Measurements from ENCODE around the gene C15orf61. TPM values are rescaled to one million over a fixed set of nuclear protein-coding genes. Genes with fewer than 3 reads are reported as not detected.

C15orf61 gene
- total RNA-seq, 1 experiment from 2014 or later: 5.6 TPM

DNA sequence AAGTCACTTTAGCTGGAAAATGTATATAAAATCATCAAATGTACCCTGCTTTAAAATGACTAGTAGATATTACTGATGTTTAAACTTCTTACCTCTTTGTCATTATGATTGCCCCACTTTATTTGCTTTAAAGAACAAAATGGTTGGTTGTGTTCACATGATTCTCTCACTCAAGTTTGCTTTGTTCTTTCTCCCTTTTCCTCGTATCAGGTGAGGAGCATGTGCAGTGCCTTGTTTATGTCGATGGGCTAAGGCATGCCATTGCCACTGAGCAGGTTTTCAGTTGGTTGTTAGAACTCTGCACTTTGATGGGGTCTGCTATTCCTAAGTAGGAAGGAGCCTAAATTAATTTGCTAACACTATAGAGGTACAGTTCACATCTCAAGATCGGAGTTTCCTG lies 26.9 kb downstream of the C15orf61 start:
- H3K27me3 ChIP-seq (ENCODE audit: control insufficient read depth, insufficient read depth, low read length): no peaks in the 10 kb centered on the region
- no peak for ATAC-seq
- no peak for TF ChIP-seq TCF7L2 (IDR thresholded peaks at IDR 0.05; ENCODE audit: low read depth, low read length)
- TF ChIP-seq, protein P1, sequence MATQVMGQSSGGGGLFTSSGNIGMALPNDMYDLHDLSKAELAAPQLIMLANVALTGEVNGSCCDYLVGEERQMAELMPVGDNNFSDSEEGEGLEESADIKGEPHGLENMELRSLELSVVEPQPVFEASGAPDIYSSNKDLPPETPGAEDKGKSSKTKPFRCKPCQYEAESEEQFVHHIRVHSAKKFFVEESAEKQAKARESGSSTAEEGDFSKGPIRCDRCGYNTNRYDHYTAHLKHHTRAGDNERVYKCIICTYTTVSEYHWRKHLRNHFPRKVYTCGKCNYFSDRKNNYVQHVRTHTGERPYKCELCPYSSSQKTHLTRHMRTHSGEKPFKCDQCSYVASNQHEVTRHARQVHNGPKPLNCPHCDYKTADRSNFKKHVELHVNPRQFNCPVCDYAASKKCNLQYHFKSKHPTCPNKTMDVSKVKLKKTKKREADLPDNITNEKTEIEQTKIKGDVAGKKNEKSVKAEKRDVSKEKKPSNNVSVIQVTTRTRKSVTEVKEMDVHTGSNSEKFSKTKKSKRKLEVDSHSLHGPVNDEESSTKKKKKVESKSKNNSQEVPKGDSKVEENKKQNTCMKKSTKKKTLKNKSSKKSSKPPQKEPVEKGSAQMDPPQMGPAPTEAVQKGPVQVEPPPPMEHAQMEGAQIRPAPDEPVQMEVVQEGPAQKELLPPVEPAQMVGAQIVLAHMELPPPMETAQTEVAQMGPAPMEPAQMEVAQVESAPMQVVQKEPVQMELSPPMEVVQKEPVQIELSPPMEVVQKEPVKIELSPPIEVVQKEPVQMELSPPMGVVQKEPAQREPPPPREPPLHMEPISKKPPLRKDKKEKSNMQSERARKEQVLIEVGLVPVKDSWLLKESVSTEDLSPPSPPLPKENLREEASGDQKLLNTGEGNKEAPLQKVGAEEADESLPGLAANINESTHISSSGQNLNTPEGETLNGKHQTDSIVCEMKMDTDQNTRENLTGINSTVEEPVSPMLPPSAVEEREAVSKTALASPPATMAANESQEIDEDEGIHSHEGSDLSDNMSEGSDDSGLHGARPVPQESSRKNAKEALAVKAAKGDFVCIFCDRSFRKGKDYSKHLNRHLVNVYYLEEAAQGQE (IDR thresholded peaks at IDR 0.05; ENCODE audit: insufficient read depth in 1 of 2, low read depth in 2 of 2, low read length in 1 of 2): no peak
- H3K27ac ChIP-seq (ENCODE audit: low read length): peak overlapping the region; percentile 41; the same call in 1 of the 2 replicates
- intact Hi-C loops (cut with micrococcal nuclease; ENCODE audit: unreplicated experiment): no loop called here
- in situ Hi-C loops (cut with HindIII; ENCODE audit: low pct_unique_long_range_greater_than_20kb, low sequenced_read_pairs): no loop called here
- BruUV-seq (replicated peaks): no TSS peak
- ChIA-PET CTCF (no interaction called here), POLR2A (no interaction called here)
- no peak for DNase-seq (ENCODE audit: low read depth, low spot score)
- peaks cover 23% of the 10 kb centered on the region for H3K4me1 ChIP-seq (ENCODE audit: control insufficient read depth, insufficient read depth, low read length)
- H3K36me3 ChIP-seq (ENCODE audit: control insufficient read depth, insufficient read depth, low read length): no peaks in the 10 kb centered on the region; the same call in 1 of the 2 replicates
- no peak overlapping the region for H3K4me3 ChIP-seq (ENCODE audit: low read depth in 2 of 2, low read length in 2 of 2)
- no peaks in the 10 kb centered on the region for H3K9me3 ChIP-seq (ENCODE audit: control insufficient read depth, insufficient read depth, low read depth, low read length)

DNA sequence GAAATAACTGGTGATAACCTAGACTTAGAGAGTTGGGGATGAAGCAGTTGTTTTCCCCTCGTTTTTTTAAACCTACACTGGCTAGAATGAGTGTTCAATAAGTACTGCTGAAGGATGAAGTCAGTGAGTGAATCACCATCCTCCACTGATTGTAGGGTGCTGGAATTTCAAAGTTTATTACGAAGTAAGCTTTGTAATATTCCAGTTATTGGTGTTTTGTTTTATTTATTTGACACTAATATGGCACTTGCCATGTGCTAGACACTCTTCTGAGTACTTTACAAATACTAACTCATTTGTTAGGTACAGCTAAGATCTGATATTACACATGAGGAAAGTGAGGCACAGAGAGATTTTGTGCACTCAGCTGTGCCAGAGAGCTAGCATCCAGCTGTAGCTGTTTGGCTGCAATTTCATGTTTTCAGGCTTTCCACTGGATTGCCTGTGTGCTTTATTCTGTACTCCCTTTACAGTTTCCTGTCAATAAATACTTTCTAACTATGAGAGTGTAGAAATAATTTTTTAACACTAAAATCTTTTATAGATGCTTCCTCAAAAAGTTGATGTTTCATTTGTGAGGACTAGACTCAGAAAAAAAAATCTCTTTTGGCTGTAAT lies 27.4 kb downstream of the C15orf61 start:
- ChIA-PET POLR2A (interaction anchor here (0.6 kb wide), 1 partner anchor 523 kb away, joined by 6 read pairs; no protein-coding TSS in a partner anchor), CTCF (no interaction called here)
- DNase-seq (ENCODE audit: low read depth, low spot score) (no peak), ATAC-seq (0 out of 2 replicates have a peak, but pooled peaks have one; percentile 36)
- no peaks in the 10 kb centered on the region for H3K36me3 ChIP-seq (ENCODE audit: control insufficient read depth, insufficient read depth, low read length)
- H3K27me3 ChIP-seq (ENCODE audit: control insufficient read depth, insufficient read depth, low read length): no peaks in the 10 kb centered on the region
- peak overlapping the region; percentile 41; the same call in 1 of the 2 replicates for H3K27ac ChIP-seq (ENCODE audit: low read length)
- H3K4me1 ChIP-seq (ENCODE audit: control insufficient read depth, insufficient read depth, low read length): peaks cover 20% of the 10 kb centered on the region
- no peak overlapping the region for H3K4me3 ChIP-seq (ENCODE audit: low read depth in 2 of 2, low read length in 2 of 2)
- in situ Hi-C loops (cut with HindIII; ENCODE audit: low pct_unique_long_range_greater_than_20kb, low sequenced_read_pairs) (no loop called here), intact Hi-C loops (cut with micrococcal nuclease; ENCODE audit: unreplicated experiment) (no loop called here)
- BruUV-seq (replicated peaks): no TSS peak
- no peaks in the 10 kb centered on the region for H3K9me3 ChIP-seq (ENCODE audit: control insufficient read depth, insufficient read depth, low read depth, low read length)
- no peak for TF ChIP-seq POLR2AphosphoS5 (IDR thresholded peaks at IDR 0.05; ENCODE audit: low read depth, low read length)
- TF ChIP-seq SIN3A (IDR thresholded peaks at IDR 0.05; ENCODE audit: borderline replicate concordance, insufficient read depth, low read depth, low read length): no peak
- TF ChIP-seq, protein P1 (IDR thresholded peaks at IDR 0.05; ENCODE audit: insufficient read depth in 1 of 2, low read depth in 2 of 2, low read length in 1 of 2): no peak
- TF ChIP-seq TCF7L2 (IDR thresholded peaks at IDR 0.05; ENCODE audit: low read depth, low read length): no peak
- TF ChIP-seq, protein P2, sequence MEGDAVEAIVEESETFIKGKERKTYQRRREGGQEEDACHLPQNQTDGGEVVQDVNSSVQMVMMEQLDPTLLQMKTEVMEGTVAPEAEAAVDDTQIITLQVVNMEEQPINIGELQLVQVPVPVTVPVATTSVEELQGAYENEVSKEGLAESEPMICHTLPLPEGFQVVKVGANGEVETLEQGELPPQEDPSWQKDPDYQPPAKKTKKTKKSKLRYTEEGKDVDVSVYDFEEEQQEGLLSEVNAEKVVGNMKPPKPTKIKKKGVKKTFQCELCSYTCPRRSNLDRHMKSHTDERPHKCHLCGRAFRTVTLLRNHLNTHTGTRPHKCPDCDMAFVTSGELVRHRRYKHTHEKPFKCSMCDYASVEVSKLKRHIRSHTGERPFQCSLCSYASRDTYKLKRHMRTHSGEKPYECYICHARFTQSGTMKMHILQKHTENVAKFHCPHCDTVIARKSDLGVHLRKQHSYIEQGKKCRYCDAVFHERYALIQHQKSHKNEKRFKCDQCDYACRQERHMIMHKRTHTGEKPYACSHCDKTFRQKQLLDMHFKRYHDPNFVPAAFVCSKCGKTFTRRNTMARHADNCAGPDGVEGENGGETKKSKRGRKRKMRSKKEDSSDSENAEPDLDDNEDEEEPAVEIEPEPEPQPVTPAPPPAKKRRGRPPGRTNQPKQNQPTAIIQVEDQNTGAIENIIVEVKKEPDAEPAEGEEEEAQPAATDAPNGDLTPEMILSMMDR (IDR thresholded peaks at IDR 0.05): no peak

Measured in Panc1 (cell line).